GM10266 (cell line): ENCODE measurements around the gene SMG9.

Experiments
- DNase-seq: peaks from one replicate; pipeline ENCODE4 v3.0.0; 2012; ENCODE audit errors: extremely low spot score
- CTCF ChIP-seq: IDR thresholded peaks from 2 replicates; pipeline ENCODE4 v1.5.1; 2012; ENCODE audit warnings: mild to moderate bottlenecking, low read depth; ENCODE audit not compliant: control insufficient read depth, insufficient read depth; ENCODE audit errors: missing control alignments

SMG9 gene

GRCh38 chr19:43691755-43692154 lies 63.0 kb downstream of the SMG9 start:
- DNase-seq = no peak
- no peak for TF ChIP-seq CTCF

- no peak for TF ChIP-seq CTCF
- no peak for DNase-seq
Measured at GRCh38 chr19:43690890-43691289, 63.9 kb downstream of the SMG9 start.

- no peak for TF ChIP-seq CTCF
Measured at GRCh38 chr19:43690444-43690843, 64.3 kb downstream of the SMG9 start.

GRCh38 chr19:43688059-43688701 lies 66.6 kb downstream of the SMG9 start:
- TF ChIP-seq CTCF = no peak
- DNase-seq = no peak

More at GRCh38 chr19:43690444-43690843, 64.3 kb downstream of the SMG9 start:
- DNase-seq = no peak

- TF ChIP-seq CTCF = no peak
- DNase-seq = no peak
Measured at GRCh38 chr19:43687660-43687997, 67.1 kb downstream of the SMG9 start.

- no peak for TF ChIP-seq CTCF
- no peak for DNase-seq
Measured at GRCh38 chr19:43684326-43684725, 70.4 kb downstream of the SMG9 start.

GRCh38 chr19:43683905-43684304 lies 70.9 kb downstream of the SMG9 start:
- DNase-seq = no peak
- no peak for TF ChIP-seq CTCF
